Body of pancreas (tissue), 4 donors: Measurements from ENCODE around the gene FNDC5.

ENCODE experiments used
- POLR2A ChIP-seq, 3 donors: fragments of 450-650 bp; IDR thresholded peaks; one replicate each; pipeline ENCODE4 v1.6.1; 2016; ENCODE audit warnings: antibody characterized with exemption in 3 of 3, mild to moderate bottlenecking in 2 of 3
- TF ChIP-seq, protein P1 (sequence below), 7 experiments: fragments of 450-650 bp in 4 of 7; fragments of 200-600 bp in 3 of 7; sonication (generic) in 3 of 7; IDR thresholded peaks; one replicate each; pipeline ENCODE4 v1.5.1; 2016 to 2019; ENCODE audit warnings: antibody characterized with exemption in 7 of 7

DNA sequence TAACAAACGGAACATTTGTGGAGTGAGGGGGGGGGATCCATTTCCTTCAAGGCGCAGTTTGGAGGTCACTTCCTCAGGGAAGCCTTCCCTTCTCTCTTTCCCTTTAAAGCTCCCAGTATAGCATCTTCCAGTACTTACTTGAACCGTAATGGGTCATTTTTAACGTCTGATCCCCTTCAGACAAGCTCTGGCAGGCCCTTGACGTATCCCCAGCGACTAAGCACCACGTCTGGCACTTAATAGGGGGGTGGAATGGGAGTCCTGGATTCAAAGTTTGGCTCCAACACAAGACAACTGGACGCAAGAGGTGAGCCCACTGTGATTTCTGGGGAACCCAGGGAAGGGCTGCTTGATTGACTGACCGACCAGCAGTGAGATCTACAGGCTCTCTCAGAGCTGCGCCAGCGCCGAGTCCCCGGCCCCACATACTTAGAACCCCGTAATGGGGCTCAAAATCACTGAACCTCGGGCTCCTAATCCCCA is 54.0 kb downstream of the FNDC5 start:
- TF ChIP-seq, protein P1, sequence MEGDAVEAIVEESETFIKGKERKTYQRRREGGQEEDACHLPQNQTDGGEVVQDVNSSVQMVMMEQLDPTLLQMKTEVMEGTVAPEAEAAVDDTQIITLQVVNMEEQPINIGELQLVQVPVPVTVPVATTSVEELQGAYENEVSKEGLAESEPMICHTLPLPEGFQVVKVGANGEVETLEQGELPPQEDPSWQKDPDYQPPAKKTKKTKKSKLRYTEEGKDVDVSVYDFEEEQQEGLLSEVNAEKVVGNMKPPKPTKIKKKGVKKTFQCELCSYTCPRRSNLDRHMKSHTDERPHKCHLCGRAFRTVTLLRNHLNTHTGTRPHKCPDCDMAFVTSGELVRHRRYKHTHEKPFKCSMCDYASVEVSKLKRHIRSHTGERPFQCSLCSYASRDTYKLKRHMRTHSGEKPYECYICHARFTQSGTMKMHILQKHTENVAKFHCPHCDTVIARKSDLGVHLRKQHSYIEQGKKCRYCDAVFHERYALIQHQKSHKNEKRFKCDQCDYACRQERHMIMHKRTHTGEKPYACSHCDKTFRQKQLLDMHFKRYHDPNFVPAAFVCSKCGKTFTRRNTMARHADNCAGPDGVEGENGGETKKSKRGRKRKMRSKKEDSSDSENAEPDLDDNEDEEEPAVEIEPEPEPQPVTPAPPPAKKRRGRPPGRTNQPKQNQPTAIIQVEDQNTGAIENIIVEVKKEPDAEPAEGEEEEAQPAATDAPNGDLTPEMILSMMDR (IDR thresholded peaks at IDR 0.05) = no peak
- TF ChIP-seq POLR2A (IDR thresholded peaks at IDR 0.05) = no peak
